HuH-7 (cell line): Measurements from ENCODE around the gene SLC38A8.
A peak's percentile ranks its signal among the peaks of the same experiment; 100 is the strongest.

Source experiments
- DNase-seq: peaks from one replicate; pipeline ENCODE4 v3.0.0; 2011; ENCODE audit warnings: low spot score

Gene SLC38A8

DNA sequence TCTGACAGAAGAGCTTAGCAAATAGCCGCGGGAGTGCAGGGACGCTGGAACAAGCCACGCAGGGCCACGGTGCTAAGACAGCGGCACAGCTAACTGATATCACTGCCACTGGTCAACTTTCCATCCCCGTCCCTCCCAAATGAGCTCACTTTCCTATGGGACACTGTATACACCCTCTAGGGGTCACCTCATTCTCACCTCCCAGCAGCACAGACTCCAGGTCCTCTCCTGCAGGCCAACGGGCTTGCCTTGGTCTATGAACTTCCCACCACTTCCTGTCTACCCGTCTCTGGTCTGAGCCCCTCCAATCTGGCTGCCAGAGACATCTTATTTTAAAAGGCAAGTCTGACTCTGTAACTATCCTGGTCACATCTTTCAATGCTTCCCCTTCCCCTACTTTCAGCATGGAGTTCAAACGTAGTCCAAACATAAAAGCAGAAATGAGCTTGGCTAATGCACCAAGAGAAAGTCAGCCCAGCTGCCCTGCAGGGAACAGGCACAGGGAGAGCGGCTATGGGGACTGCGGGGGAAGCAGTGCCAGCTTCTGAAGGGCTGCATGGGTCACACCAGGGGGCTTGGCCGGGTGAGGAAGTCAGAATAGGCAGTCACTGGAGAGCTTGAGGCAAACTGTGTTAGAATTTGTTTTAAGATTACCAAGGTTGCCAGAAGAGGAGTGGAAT, 26.3 kb upstream of the SLC38A8 start:
- no peak for DNase-seq

DNA sequence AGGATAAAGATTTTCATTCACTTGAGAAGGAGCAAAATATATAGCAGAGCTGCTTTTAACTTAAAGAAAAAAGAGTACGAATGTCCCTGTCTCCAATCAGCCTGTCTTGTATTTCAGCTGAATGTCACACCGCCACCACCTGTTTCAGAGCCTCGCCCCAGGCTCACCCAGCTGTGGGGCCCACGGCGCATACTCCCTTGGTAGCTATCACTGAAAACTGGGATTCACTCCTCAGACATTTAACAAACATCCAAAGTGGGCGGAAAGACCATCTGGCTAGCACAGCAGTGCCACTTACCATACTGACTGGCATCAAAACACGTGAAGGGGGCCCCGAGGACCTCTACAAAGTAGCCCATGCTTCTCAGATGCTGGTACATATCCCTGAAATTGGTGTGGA, 25.4 kb upstream of the SLC38A8 start:
- DNase-seq: no peak

DNA sequence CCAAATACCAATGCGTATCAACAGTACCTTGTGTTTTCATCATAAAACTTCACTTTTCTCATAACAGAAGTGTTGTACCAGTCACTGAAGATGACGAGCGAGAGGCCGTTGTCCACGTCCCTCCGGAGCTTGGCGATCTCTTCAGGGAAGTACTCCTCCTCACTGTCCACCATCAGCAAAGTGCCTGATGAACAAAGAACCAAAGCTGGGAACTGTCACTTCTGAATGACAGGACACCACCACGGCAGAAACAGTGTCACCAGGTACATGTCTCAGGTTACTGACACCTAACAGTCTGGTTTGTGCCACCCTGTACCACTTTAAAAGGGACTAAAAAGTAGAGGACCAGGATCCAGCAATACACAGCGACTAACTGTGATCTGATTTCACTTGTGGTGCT, 25.0 kb upstream of the SLC38A8 start:
- DNase-seq: no peak

DNA sequence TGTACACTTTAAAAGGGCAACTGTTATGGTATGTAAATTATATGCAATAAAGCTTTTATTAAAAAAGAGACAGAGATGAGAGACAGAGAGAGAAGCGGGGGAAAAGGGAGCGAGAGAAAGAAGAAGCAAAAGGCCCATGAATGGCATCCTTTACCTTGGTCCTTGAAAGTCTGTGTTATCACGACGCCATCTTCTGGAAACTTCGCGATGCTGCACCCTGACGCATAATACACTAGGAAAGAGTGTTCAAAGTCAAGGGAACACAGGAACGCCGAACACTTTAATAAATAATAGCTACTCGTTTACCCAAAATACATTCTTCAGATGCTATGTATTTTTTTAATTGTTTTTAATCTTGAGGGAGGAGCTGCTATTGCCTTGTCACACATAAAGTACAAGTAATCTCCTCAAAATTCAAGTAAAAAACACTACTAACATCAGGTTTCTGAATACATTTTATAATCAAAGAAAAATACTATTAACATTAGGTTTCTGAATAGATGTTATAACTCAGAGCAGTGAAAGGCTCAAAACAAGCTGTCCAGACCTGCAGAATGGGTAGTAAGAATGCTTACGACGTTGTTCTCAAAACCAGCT, 23.0 kb upstream of the SLC38A8 start:
- DNase-seq: peak; percentile 63

DNA sequence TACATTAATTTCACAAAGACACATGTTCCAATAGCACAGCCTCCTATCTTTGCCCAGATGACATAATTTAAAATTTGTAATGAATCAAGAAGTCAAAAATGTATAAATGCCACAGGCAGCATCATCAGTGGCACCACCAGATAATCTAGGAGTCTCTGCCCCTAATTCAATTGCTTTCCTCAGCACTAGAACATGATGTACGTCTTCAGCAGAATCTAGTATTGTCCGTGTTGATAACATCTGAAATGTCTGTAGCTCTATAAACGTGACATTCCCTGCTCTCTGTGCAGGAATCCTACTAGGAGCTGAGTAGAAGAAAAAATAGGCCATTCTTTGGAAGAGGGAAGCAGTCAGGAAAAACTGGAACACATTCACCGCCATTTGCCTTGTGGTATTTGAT, 21.4 kb upstream of the SLC38A8 start:
- no peak for DNase-seq

DNA sequence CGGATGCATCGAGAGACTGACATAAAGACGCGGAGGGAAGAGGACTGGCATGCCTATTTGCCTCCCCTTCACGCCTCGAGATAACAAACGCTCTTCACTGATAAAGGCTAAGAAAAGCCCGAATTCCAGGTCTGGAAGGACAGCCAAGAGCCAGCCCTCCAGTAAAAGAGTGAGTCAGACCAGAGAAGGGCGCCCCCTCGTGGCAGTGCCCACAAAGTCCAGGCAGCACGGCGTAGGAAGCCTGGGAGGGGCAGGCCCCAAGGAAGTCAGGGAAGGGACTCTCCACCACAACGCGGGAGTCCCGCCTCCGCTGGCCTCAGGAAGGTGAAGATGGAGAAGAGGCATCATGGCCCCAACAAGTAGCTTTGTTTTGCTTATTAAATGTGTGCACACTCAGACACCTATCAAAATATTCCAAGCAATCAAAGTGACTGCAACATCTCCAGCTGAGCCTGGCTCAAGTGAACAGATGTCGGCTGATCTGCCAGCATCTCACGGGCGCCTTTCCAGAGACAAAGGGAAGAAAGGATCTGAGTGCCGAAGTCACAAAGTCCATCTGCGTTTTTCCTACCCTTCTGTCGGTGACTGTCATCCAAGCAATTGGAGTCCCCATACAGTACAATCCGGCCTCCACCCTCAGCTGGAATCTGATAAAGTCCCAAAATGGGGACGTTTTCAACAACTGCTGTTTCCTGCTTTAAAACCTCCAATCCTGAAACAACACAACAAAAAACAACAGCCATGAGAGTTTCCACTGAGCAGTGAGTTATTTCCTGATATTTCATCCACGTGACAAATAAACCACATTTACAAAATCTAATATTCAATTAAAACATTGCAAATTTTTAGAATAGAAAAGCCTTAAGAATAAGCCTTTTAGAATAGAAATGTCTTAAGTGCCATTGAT, 20.4 kb upstream of the SLC38A8 start:
- DNase-seq: peak; percentile 91

DNA sequence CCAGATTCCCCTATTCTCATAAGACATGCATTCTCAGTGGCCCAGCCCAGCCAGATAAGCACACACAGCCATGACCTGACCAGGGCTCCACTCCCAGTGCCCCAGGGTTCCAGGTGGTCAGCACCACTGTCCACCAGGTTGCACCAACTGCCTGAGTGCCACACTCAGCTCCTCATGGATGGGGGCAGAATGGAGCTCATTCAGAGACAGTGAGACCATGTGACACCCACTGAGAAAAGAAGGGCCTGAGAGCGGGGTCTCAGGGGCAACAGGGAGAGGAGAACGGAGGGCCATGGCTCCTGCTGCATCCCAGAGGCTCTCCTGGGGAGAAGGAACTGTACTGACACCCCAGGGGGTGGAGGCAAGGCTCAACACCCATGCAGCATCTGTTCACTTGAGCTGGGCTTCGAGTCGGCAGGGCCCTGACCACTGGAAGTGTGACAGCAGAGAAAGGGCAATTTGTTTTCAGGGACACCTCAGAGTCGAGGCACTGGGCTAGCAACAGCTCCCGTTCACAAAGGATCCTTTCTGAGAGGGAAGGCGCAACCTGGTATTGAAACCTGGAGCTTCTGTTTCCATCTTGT, 18.7 kb upstream of the SLC38A8 start:
- no peak for DNase-seq

DNA sequence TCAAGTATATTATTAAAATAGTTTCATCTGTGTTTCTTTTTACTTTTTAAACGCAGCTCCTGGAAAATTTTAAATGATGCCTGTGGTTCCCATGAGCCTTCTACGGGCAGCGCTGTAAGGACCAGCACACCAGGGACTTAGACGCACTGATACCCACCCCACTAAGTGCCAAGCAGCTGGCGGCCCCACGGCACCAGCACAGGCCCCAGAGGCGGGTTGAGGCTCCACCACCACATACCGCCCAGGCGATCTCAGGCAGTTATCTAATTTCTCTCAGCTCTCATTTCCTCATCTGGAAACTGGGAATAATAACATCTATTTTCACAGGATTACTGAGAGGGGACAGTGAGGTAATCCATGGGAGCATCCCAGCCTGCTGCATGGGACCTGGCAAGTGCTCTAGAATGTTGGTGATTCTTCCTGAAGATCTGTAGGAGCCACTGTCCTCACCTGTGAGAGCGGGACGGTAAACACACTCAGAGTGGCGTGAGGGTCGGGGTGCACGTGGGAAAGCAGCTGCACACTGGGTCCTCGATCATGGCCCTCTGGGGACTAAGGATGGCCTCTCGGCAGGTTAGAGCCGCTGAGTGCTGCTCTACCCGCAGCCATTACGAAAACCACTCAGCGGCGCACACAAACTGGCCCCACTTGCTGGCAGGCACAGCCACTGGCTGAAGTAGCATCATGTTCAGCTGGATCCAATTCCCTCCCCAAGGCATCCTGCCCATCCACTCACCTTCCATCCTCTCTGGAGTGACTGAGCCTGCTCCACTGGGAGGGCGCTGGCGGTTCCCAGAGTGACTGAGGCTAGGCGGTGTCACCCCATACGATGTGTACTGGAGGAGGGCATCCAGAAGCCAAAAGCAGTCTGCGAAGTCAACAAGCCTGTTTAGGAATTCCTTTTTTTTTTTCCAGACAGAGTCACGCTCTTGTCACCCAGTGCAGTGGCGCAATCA, 17.6 kb upstream of the SLC38A8 start:
- no peak for DNase-seq

DNA sequence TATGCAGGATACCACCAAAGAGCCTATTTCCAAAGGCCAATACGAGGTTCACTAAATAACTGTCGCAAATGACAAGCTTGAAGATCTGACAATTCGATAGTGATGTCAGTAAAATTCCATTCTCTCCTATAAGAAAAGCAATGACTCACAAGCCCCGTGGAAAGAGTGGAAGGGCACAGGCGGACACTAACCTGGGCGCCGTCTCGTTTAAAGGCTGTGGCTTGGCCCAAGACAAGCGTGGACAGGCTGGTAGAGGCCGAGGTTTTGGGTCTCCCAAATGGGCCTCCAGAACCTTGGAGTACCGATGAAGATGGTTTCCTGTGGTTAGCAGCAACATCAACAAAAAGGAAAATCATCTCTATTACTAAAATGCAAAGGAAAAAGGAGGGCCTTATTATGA, 16.5 kb upstream of the SLC38A8 start:
- no peak for DNase-seq

DNA sequence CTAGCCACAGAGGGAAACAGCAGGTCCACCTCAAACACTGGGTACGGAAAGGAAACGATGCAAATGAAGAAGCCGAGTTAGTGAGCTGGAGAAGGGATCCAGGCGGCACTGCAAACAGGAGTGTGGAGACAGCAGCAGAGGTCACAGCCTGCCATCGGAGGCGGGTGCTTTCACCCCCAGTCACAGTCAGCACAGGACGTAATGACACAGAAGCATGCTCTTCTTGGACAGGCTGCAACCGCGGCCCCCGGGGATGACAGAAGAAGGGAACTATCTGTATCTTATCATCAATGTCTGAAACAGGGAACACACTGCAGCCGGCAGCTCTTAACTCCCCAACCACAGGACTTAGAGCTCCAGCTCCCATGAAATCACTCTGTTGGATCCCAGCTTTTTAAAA, 16.1 kb upstream of the SLC38A8 start:
- no peak for DNase-seq

DNA sequence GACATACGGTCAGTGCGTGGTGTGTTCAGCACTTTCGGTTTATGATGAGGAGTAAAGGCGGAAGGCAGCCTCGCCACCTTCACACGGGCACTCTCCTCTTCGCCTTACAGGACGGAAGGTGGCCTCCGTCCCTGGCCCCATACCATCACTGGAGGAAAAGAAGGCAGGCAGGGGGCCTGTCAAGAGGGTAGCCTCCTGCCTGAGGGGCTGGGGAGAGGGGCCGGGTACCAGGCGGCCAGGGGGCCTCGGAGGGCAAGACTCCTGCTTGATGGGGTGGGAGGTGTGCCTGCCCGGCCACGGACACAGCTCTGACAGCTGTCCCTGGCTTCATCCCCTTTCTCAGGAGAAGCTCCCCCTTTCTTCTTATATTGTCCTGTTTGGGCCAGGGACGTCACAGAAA, 15.6 kb upstream of the SLC38A8 start:
- no peak for DNase-seq

DNA sequence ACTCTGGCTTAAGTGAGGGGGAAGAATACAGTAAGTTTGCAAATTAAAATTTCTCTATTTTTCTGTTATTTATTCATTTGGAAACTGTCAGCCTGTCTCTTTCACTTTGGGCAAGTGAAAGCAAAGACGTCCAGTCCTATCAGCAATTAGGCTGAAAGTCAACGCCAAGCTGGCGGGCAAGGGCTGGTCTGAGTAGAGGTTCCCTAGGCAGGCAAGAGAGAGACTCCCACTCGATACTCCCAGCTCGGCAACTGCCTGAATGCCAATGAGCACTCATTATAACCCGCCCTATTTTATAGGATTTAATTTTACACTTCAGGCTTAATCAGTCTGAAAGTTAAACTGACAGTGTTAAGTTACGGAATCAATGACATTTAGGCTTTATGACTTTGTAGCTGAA, 14.3 kb upstream of the SLC38A8 start:
- no peak for DNase-seq

DNA sequence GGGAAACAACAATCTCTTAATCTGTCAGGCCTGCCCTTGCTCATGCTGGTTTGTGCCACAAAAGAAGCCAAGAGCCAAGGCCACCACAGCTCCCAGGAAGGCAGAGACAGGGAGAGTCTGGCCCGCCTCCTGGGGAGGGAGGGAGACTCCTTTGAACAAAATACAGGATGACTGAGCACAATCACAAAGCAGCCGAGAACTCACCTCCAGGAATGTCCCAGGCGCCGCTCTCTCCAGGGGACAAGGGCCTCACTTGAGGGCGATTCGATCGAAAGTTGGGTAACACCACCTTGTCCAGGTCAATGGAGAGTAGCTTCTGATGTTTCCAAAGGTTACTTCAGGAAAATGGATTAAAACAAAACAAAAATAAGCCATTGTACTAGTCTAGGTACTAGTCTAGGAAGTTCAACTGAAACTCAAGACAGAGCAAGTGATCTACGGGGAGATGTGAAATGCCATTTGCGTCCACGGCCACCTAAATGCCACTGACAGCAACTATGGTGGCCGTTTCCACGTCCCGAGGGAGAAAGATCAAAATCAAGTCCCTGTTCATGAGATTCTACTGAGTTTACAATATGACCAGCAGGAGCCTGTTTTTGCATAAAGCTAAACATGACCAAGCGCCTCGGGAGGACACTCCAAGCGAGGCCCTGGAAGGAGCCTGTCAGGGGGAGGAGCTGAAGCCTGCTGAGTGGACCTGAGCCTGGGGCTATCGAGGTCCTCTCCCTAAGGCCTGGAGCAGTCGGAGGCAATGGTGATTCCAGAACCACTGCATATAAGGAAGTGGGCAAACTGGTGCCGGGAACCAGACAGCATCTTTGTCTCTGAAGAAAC, 13.4 kb upstream of the SLC38A8 start:
- DNase-seq: no peak

DNA sequence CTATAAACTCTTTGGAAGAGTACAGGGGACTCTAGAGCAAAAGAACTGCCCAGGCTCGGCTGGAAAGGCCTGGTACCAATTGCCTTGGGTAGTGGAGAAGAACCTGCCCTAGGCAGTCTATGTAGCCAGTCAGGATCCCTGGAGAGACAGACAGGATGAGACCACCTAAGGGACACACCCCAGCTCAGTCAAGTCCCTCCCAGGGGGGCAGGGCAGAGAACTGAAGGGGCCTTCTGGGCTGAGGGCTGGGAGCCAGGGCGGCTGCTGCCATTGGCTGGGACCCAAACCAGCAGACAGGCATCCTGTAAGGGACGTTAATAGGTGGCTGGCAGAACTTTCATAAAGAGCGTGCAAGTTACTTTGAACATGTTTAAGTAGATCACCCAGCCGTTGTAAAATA, 12.8 kb upstream of the SLC38A8 start:
- no peak for DNase-seq

DNA sequence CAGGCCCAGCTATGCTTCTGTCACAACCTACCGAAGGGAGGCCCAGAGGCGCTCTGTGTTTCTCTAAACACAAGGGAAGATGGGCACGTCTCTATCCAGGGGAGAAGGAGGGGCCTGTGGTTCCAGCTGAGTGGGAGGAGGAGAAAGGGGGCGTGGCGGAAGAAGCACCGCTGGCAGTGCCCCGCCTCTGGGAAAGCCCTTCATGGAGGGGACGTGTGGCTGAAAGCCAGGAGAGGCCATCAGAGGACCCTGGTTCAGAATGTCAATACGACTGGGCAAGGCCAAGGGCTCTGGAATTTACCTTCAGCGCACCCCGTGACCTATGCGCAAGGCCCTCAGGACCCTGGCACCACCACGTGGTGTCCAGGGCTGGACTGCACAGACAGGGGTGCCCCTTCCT, 12.3 kb upstream of the SLC38A8 start:
- no peak for DNase-seq

DNA sequence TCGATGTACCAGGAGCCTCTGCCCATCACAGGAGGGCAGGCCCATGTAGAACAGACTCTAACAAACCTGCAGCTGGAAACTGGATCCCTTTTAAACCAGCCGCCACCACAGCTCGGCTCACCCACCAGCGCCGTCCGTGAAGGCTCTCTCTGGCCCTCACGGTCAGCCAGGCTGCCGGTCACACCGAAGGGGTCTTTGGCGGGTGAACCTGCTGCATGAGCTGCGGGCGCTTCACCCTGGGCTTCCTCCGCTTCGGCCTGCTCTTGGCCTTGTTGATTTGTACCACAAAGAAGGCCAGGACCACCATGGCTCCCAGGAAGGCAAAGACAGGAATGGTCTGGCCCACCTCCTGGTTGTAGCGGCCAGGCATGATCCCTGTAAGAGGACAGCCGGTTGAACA, 11.7 kb upstream of the SLC38A8 start:
- DNase-seq: no peak

DNA sequence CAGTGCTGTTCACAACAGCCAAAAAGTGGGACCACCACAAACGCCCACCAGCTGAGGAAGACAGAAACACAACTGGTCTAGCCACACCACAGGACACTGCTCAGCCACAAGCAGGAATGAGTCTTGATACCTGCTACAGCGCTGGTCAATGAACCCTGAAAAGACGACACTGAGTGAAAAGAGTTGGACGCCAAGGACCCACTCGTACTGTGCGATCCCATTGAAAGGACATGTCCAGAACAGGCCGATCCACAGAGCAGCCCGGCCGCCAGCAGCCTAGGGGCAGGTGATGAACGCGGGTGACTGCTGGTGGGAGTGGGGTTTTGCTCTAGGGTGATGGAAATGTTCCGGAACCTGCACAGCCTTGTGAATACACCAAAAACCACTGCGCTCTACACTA, 10.6 kb upstream of the SLC38A8 start:
- no peak for DNase-seq

DNA sequence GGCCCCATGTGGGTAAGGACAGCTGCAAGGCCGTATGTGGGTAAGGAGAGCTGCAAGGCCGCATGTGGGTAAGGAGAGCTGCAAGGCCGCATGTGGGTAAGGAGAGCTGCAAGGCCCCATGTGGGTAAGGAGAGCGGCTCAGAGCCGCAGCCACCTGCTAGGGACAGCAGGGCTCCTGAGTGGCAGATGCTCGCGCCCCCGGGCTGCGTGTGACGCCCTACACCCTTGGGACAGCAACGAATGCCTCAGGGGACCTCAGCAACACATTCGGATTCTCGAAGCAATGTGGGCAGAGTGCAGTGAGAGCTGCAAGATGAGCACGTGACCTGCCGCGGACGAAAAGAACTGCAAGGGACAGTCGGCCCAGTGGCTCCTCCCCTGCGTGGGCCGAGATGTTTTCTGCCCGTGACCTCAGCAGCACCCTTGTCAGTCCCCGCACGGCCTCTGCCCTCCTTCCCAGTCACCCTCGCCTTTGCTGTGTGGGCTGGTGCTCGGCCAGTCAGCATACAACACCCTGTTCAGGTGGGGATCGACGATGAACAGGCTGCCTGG, 9.6 kb upstream of the SLC38A8 start:
- no peak for DNase-seq

DNA sequence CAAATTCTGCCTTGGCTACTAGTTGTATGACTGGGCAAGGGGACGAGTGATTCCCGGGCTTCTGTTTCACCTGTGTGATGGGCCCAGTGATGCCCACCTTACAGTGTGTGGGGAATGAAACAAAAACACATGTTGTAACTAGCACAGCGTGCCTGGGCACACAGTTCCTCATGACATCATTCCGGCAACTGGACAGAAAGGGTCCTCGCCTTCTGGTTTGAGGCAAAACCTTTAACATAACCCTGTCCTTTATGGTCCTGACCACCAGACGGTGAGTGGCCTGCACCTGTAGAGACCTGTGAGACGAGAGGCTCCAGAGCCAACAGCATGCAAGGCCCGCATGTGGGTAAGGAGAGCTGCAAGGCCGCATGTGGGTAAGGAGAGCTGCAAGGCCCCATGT, 7.7 kb upstream of the SLC38A8 start:
- no peak for DNase-seq

DNA sequence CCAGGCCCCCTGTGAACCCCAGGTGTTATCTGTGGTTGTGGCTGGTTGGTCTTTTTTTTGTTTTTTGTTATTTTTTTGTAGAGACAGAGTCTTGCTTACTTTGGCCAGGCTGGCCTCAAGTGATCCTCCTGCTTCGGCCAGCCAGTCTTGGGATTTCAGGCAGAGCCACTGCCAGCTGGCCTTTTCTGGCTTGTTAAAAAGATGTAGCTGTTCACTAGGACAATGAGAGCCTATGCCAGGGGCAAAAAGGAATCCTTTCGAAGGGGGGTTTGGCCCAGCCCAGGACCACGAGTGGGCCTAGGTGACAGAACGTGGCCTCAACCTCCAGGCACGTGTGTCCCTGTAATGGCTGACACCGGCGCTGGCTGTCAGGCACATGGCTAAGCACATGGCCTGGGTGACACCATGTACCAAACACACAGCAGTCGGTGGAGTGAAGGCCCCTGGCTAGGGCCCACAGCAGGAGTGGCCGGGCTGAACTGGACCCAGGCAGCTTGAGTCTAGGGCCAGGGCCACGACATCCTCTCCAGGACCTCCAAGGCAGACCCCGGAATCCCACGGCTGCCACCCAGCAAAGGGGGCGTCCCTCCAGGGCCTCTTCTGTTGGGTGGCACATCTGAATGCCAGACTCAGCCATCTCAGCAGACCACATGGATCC, 6.9 kb upstream of the SLC38A8 start:
- DNase-seq: no peak
